K562 (cell line): ENCODE data around the gene CES5A. TPM values are rescaled to one million over a fixed set of nuclear protein-coding genes. Genes with fewer than 3 reads are reported as not detected.
A peak's percentile ranks its signal among the peaks of the same experiment; 100 is the strongest.

Source experiments
- CEBPB ChIP-seq: fragments of 450-650 bp; IDR thresholded peaks from 2 replicates; pipeline ENCODE4 v1.6.1; 2016; ENCODE audit warnings: missing genetic modification characterization, missing compliant biosample characterization
- CHD7 ChIP-seq: fragments of 200-600 bp; sonication (generic); IDR thresholded peaks from one replicate; pipeline ENCODE4 v1.6.1; 2012; ENCODE audit warnings: mild to moderate bottlenecking, low read depth, low read length, inconsistent platforms
- GABPA ChIP-seq: fragments of 200-800 bp; sonication (Bioruptor generic); conservative IDR thresholded peaks from 2 replicates; pipeline ENCODE4 v1.6.1; 2016; ENCODE audit warnings: low read depth, missing genetic modification characterization, missing compliant biosample characterization
- NFE2L1 ChIP-seq: fragments of 450-650 bp; IDR thresholded peaks from 2 replicates; pipeline ENCODE4 v1.6.1; 2016; ENCODE audit warnings: missing genetic modification characterization, low read depth, mild to moderate bottlenecking, missing compliant biosample characterization, moderate library complexity, borderline replicate concordance
- NR1H2 ChIP-seq: sonication (generic); formaldehyde crosslinking; IDR thresholded peaks from 2 replicates; pipeline ENCODE4 v1.4.0; 2020; ENCODE audit warnings: mild to moderate bottlenecking, missing genetic modification reagents
- RBM14 ChIP-seq: fragments of 200-400 bp; formaldehyde crosslinking; IDR thresholded peaks from 2 replicates; pipeline ENCODE4 v1.6.1; 2018; ENCODE audit warnings: low read depth, mild to moderate bottlenecking, low read length, moderate library complexity, borderline replicate concordance; ENCODE audit not compliant: insufficient read depth
- SETDB1 ChIP-seq: IDR thresholded peaks from one replicate; pipeline ENCODE4 v1.6.1; 2012; ENCODE audit warnings: low read length, control low read depth, inconsistent platforms
- TAF9B ChIP-seq: fragments of 450-650 bp; IDR thresholded peaks from 2 replicates; pipeline ENCODE4 v1.6.1; 2018; ENCODE audit warnings: mild to moderate bottlenecking; ENCODE audit not compliant: partially characterized antibody
- TCF3 ChIP-seq: sonication (generic); formaldehyde crosslinking; IDR thresholded peaks from 2 replicates; pipeline ENCODE4 v1.4.0; 2020; ENCODE audit warnings: mild to moderate bottlenecking, missing genetic modification reagents
- ZNF311 ChIP-seq: fragments of 250-450 bp; sonication (Bioruptor Pico); IDR thresholded peaks from 2 replicates; pipeline ENCODE4 v1.4.0; 2020; ENCODE audit warnings: mild to moderate bottlenecking, moderate library complexity
- polyA plus RNA-seq, 8 experiments: library from polyadenylated mRNA; depleted of rRNA in 4 of 8; stranded (reverse) in 5 of 8; unstranded in 3 of 8; fragments of >200 nt; fragmentation: Nextera tagmentation in 2 of 8; fragmentation: Illumina TruSeq in 1 of 8; extraction: Ambion mirVana in 2 of 8; extraction: Trizol in 1 of 8; gene quantifications; 2 replicates each; pipeline versions ENCODE4 v1.2.1 to v1.2.3, GENCODE V29; 2011 to 2014; ENCODE audit warnings: inconsistent platforms in 1 of 8, missing spikeins in 1 of 8
- total RNA-seq, 7 experiments: library from RNA; depleted of rRNA in 6 of 7; stranded (reverse); fragments of >200 nt in 6 of 7; fragmentation: Illumina TruSeq in 2 of 7; extraction: Trizol in 2 of 7; gene quantifications; 2 replicates each; pipeline versions ENCODE4 v1.2.1 to v1.2.3, GENCODE V29; 2011 to 2021; ENCODE audit warnings: low replicate concordance in 1 of 7
- TF ChIP-seq, protein P1 (sequence below): fragments of 250-450 bp; sonication (Bioruptor Pico); IDR thresholded peaks from 2 replicates; pipeline ENCODE4 v1.8.0; 2022; ENCODE audit warnings: inconsistent platforms
- TF ChIP-seq, protein P2 (sequence below): sonication (generic); formaldehyde crosslinking; IDR thresholded peaks from 2 replicates; pipeline ENCODE4 v1.4.0; 2020; ENCODE audit warnings: mild to moderate bottlenecking, missing genetic modification reagents

CES5A gene
- total and polyA plus RNA-seq, 9 of the 15 experiments (the other 6 are each of a cell fraction or from before 2014, with no cell fraction given) = 0.07 to 0.17 (median 0.15) TPM; not detected in 4

DNA sequence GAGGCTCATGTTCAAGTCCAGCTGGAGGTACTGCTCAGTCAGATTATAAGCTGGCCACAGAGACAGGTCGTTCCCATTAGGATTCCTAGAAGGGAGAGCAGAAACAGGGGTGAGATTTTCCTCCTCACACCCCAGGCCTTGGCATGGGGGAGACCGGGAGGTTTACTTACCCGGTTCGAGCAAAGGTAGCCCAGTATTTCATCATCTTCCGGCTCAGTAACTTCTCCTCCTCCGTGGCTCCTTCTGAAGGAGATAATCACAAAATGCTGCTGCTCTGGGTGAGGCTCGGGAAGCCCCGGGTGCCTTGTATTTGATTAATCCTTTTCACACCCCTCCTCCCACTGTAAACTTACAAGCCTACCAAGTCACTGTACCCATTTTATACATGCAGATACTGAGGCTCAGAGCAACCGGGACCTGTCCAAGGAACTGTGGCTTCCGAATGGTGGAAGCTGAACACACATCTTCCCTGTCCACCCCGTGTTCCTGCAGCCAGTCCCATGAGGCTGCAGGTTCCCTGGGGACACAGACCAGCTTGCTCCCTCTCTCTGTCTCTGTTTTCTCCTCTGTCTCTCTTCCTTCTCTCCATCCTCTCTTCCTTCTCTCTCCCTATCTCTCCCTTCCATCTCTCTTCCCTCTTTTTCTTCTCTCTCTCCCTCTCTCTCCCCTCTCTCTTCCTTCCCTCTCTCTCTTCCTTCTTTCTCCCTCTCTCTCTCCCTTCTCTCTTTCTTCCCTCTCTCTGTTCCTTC is 28.4 kb downstream of the CES5A start (continued):
- no peak for TF ChIP-seq NFE2L1 (tag)
- TF ChIP-seq, protein P1, sequence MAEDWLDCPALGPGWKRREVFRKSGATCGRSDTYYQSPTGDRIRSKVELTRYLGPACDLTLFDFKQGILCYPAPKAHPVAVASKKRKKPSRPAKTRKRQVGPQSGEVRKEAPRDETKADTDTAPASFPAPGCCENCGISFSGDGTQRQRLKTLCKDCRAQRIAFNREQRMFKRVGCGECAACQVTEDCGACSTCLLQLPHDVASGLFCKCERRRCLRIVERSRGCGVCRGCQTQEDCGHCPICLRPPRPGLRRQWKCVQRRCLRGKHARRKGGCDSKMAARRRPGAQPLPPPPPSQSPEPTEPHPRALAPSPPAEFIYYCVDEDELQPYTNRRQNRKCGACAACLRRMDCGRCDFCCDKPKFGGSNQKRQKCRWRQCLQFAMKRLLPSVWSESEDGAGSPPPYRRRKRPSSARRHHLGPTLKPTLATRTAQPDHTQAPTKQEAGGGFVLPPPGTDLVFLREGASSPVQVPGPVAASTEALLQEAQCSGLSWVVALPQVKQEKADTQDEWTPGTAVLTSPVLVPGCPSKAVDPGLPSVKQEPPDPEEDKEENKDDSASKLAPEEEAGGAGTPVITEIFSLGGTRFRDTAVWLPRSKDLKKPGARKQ = no peak
- TF ChIP-seq CEBPB = 0 out of 2 replicates have a peak, but pooled peaks have one; percentile 13
- no peak for TF ChIP-seq TCF3 (CRISPR knock-in tag)
- no peak for TF ChIP-seq ZNF311 (CRISPR knock-in tag)
- no peak for TF ChIP-seq NR1H2 (CRISPR knock-in tag)
- peak; percentile 67 for TF ChIP-seq GABPA (tag)
- no peak for TF ChIP-seq RBM14
- TF ChIP-seq, protein P2, sequence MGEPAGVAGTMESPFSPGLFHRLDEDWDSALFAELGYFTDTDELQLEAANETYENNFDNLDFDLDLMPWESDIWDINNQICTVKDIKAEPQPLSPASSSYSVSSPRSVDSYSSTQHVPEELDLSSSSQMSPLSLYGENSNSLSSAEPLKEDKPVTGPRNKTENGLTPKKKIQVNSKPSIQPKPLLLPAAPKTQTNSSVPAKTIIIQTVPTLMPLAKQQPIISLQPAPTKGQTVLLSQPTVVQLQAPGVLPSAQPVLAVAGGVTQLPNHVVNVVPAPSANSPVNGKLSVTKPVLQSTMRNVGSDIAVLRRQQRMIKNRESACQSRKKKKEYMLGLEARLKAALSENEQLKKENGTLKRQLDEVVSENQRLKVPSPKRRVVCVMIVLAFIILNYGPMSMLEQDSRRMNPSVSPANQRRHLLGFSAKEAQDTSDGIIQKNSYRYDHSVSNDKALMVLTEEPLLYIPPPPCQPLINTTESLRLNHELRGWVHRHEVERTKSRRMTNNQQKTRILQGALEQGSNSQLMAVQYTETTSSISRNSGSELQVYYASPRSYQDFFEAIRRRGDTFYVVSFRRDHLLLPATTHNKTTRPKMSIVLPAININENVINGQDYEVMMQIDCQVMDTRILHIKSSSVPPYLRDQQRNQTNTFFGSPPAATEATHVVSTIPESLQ = no peak
- TF ChIP-seq SETDB1 = no peak
- no peak for TF ChIP-seq TAF9B
- TF ChIP-seq CHD7 = no peak
